AG20443 (cell line): ENCODE results near the gene PARL.

Experiments used
- DNase-seq: peaks from one replicate; pipeline ENCODE4 v3.0.0; 2012; ENCODE audit warnings: low spot score, mixed read lengths

Gene PARL

GRCh38 chr3:183854318-183855035 lies 30.2 kb downstream of the PARL start:
- DNase-seq = no peak

GRCh38 chr3:183845608-183846288 lies 38.9 kb downstream of the PARL start:
- no peak for DNase-seq

- DNase-seq = no peak
These were observed 39.6 kb downstream of the PARL start for GRCh38 chr3:183845090-183845489.

GRCh38 chr3:183844606-183845005 lies 40.1 kb downstream of the PARL start:
- peak; percentile 27 for DNase-seq

GRCh38 chr3:183839751-183840150 lies 44.9 kb downstream of the PARL start:
- DNase-seq = no peak

- no peak for DNase-seq
These were observed 46.8 kb downstream of the PARL start for GRCh38 chr3:183837894-183838293.

GRCh38 chr3:183837390-183837789 lies 47.3 kb downstream of the PARL start:
- DNase-seq = no peak

- DNase-seq = no peak
These were observed 51.2 kb downstream of the PARL start for GRCh38 chr3:183833516-183833915.

GRCh38 chr3:183830187-183830586 lies 54.5 kb downstream of the PARL start:
- DNase-seq = no peak

- no peak for DNase-seq
These were observed 55.2 kb downstream of the PARL start for GRCh38 chr3:183829466-183829865.

- no peak for DNase-seq
These were observed 56.2 kb downstream of the PARL start for GRCh38 chr3:183828538-183828870.

GRCh38 chr3:183827809-183828537 lies 56.7 kb downstream of the PARL start:
- no peak for DNase-seq

GRCh38 chr3:183826448-183827250 lies 58.0 kb downstream of the PARL start:
- no peak for DNase-seq

- DNase-seq = peak; percentile 88
These were observed 59.1 kb downstream of the PARL start, which contains the start of gene MAP6D1 for GRCh38 chr3:183825456-183826161. TSS of gene MAP6D1 (minus strand) at chr3:183825577. CDS start at chr3:183825547, 30 bp downstream.

GRCh38 chr3:183824761-183825455 lies 59.8 kb downstream of the PARL start:
- DNase-seq = peak; percentile 54

- DNase-seq = no peak
These were observed 60.7 kb downstream of the PARL start for GRCh38 chr3:183823963-183824362.

- DNase-seq = no peak
These were observed 62.0 kb downstream of the PARL start for GRCh38 chr3:183822631-183823030.

- DNase-seq = no peak
These were observed 64.8 kb downstream of the PARL start for GRCh38 chr3:183819831-183820230.

- DNase-seq = no peak
These were observed 65.7 kb downstream of the PARL start for GRCh38 chr3:183818706-183819624.
